Lung (tissue), 12 donors: ENCODE data around the gene CNTNAP2. TPM values are rescaled to one million over a fixed set of nuclear protein-coding genes. Genes with fewer than 3 reads are reported as not detected.

Source experiments
- ATAC-seq: fragments of 200-7000 bp; cut with Tn5 transposase; one replicate; pipeline ENCODE4 v1.9.1; 2020; ENCODE audit warnings: moderate number of reproducible peaks; ENCODE audit not compliant: insufficient read depth, low FRiP score
- DNase-seq, 3 donors: peaks; one replicate each; pipeline ENCODE4 v3.0.0-alpha.2; 2013 to 2017
- H3K27ac ChIP-seq, 2 donors: one replicate each; pipeline ENCODE4 v1.5.1; 2013; ENCODE audit warnings: mild to moderate bottlenecking in 2 of 2, moderate library complexity in 2 of 2, control low read depth in 1 of 2, inconsistent platforms in 1 of 2, low read depth in 1 of 2, low read length in 1 of 2
- H3K27me3 ChIP-seq, 3 donors: one replicate each; pipeline ENCODE4 v1.5.1; 2013; ENCODE audit warnings: low read length in 2 of 3; ENCODE audit not compliant: control insufficient read depth in 3 of 3, insufficient read depth in 3 of 3
- H3K36me3 ChIP-seq, 4 donors: one replicate each; pipeline ENCODE4 v1.5.1; 2013; ENCODE audit warnings: low read length in 4 of 4, mild to moderate bottlenecking in 1 of 4, moderate library complexity in 1 of 4; ENCODE audit not compliant: control insufficient read depth in 4 of 4, insufficient read depth in 4 of 4
- H3K4me1 ChIP-seq, 5 donors: one replicate each; pipeline ENCODE4 v1.5.1; 2013; ENCODE audit warnings: low read length in 5 of 5, mild to moderate bottlenecking in 2 of 5, moderate library complexity in 1 of 5; ENCODE audit not compliant: control insufficient read depth in 5 of 5, insufficient read depth in 5 of 5
- H3K4me3 ChIP-seq: one replicate; pipeline ENCODE4 v1.5.1; 2013; ENCODE audit warnings: mild to moderate bottlenecking, control low read depth, moderate library complexity
- H3K9ac ChIP-seq, 2 donors: one replicate each; pipeline ENCODE4 v1.5.1; 2013; ENCODE audit warnings: low read length in 2 of 2, control low read depth in 1 of 2; ENCODE audit not compliant: insufficient read depth in 1 of 2
- H3K9me3 ChIP-seq, 4 donors: one replicate each; pipeline ENCODE4 v1.5.1; 2013; ENCODE audit warnings: low read length in 3 of 4, mild to moderate bottlenecking in 1 of 4, moderate library complexity in 1 of 4; ENCODE audit not compliant: control insufficient read depth in 4 of 4, insufficient read depth in 3 of 4
- WGBS, 2 donors: extraction: QIAGEN DNeasy Blood & Tissue Kit; methylation state at CpG; one replicate each; pipeline ENCODE4 v1.1.7; 2013; 5-methylcytosine and 5-hydroxymethylcytosine counted together
- polyA plus RNA-seq, 2 donors: library from polyadenylated mRNA; stranded (reverse); fragments of 200-250 nt; gene quantifications; one replicate each; pipeline ENCODE4 v1.2.1, GENCODE V29; 2013
- total RNA-seq, 2 donors: library from RNA; depleted of rRNA in 1 of 2; stranded (reverse); fragments of >200 nt in 1 of 2; gene quantifications; one replicate each; pipeline ENCODE4 v1.2.1, GENCODE V29; 2014 to 2021
- TF ChIP-seq, protein P1 (sequence below): IDR thresholded peaks from 2 replicates; pipeline ENCODE4 v1.5.1; 2012; ENCODE audit warnings: mild to moderate bottlenecking; ENCODE audit errors: control extremely low read depth, extremely low read depth
- donor health status: control.
- donor health status: control.
- donor health status: Bipolar disorder and iron deficiency.
- donor health status: healthy.
- donor health status: DM: yes; HTN: yes; CAD: no.

Gene CNTNAP2
- total and polyA plus RNA-seq, 4 donors, result 0.18 to 45.3 (median 0.52) TPM

DNA sequence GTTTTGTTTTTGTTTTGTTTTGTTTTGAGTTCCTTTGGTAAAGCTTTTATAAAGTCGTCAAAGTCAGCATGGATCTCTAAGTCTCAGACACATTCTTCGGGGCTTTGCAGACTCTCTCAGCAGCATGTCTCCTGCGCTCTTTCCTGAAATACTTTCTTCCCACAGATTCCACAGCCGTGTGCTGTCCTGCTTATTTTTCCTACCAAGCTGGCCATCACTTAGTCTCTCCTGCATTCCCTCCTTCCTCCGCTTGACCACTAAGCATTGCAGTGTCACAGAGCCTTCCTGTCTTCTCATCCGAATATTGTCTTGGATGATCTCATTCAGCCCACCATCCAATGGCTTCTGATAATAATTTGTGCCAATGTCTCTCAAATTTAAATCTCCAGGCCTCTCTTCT is 2039.6 kb downstream of the CNTNAP2 start:
- 86 to 87% methylated on average over 6 of the region's 6 CpGs for WGBS, 2 donors
- H3K4me1 ChIP-seq, result peaks cover 0 to 22% (median 3%) of the 10 kb centered on the region in 5 donors
- peaks cover 0 to 2% (median 0%) of the 10 kb centered on the region in 4 donors for H3K9me3 ChIP-seq
- H3K27me3 ChIP-seq, result no peaks in the 10 kb centered on the region
- no peak overlapping the region for H3K27ac ChIP-seq
- H3K4me3 ChIP-seq, result no peak overlapping the region
- TF ChIP-seq, protein P1, sequence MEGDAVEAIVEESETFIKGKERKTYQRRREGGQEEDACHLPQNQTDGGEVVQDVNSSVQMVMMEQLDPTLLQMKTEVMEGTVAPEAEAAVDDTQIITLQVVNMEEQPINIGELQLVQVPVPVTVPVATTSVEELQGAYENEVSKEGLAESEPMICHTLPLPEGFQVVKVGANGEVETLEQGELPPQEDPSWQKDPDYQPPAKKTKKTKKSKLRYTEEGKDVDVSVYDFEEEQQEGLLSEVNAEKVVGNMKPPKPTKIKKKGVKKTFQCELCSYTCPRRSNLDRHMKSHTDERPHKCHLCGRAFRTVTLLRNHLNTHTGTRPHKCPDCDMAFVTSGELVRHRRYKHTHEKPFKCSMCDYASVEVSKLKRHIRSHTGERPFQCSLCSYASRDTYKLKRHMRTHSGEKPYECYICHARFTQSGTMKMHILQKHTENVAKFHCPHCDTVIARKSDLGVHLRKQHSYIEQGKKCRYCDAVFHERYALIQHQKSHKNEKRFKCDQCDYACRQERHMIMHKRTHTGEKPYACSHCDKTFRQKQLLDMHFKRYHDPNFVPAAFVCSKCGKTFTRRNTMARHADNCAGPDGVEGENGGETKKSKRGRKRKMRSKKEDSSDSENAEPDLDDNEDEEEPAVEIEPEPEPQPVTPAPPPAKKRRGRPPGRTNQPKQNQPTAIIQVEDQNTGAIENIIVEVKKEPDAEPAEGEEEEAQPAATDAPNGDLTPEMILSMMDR, result no peak
- H3K36me3 ChIP-seq, result no peaks in the 10 kb centered on the region
- H3K9ac ChIP-seq, result no peak overlapping the region
- DNase-seq (no peak), ATAC-seq (no peak)

DNA sequence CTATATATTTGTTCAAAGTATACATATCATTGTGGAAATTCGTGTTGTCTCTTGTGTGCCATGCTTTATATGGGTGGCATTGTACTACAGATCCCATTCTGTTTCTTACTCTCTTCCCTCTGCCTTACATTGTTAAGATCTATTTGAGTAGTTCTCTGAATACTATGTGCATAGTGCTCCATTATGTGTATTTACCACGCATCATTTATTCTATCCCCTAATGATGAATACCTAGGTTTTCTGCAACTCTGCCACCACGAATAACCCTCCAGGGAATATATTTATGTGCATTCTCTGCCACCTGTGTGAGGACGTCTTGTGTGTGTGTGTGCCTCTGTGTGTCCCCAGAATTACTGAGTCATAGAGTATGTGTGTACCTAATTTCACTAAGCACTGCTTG is 2042.7 kb downstream of the CNTNAP2 start:
- Histone ChIP-seq H3K9ac (no peak overlapping the region), H3K9me3 (no peaks in the 10 kb centered on the region), H3K4me3 (no peak overlapping the region), H3K27ac (no peak overlapping the region), H3K4me1 (peaks cover 0 to 10% (median 0%) of the 10 kb centered on the region in 5 donors), H3K27me3 (no peaks in the 10 kb centered on the region), H3K36me3 (no peaks in the 10 kb centered on the region)
- ATAC-seq (no peak), DNase-seq (no peak)
- 81 to 88% methylated on average over 4 of the region's 4 CpGs for WGBS, 2 donors
- TF ChIP-seq, protein P1, result no peak

DNA sequence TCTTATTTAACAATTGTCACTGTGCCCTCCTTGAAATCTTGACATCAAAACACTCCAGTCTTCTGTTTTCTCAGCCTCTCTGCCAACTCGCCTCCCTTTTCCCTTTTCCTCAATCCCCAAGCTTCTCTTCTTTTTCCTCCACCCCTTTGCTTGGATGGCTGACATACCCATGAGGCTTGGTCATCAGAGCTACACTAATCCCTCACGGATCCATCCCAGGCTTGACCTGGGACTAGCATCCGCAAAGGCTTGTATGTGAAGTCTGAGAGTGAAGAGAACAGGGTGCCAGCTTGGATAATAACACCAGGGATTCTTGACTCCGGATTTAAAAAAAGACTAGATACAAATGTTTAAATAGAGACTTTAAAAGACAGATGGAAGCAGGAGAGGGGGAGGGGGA is 2045.2 kb downstream of the CNTNAP2 start:
- TF ChIP-seq, protein P1, result no peak
- no peak overlapping the region for H3K27ac ChIP-seq
- no peak for ATAC-seq
- no peak overlapping the region for H3K9ac ChIP-seq
- H3K27me3 ChIP-seq, result no peaks in the 10 kb centered on the region
- DNase-seq, result no peak
- H3K36me3 ChIP-seq, result no peaks in the 10 kb centered on the region
- no peaks in the 10 kb centered on the region for H3K9me3 ChIP-seq
- H3K4me1 ChIP-seq, result no peaks in the 10 kb centered on the region
- WGBS, 2 donors, result 86 to 94% methylated on average over 4 of the region's 4 CpGs
- H3K4me3 ChIP-seq, result no peak overlapping the region

DNA sequence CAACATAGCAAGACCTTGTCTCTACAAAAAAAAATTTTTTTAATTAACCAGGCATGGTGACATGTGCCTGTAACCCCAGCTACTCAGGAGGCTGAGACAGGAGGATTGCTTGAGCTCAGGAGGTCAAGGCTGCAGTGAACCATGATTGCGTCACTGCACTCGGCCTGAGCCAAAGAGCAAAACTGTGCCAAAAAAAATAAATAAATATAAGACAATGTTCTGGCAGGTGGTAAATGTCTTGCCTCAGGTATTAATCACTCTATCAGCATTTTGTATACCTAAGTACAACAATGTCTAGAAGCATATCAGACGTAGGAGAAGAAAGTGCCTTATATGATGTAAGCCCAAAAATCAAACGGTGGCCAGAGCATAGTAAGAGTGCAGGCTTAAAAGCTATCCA is 2046.2 kb downstream of the CNTNAP2 start:
- ATAC-seq, result no peak
- no peak for DNase-seq
- no peaks in the 10 kb centered on the region for H3K9me3 ChIP-seq
- no peaks in the 10 kb centered on the region for H3K4me1 ChIP-seq
- no peak overlapping the region for H3K27ac ChIP-seq
- H3K36me3 ChIP-seq, result no peaks in the 10 kb centered on the region
- H3K9ac ChIP-seq, result no peak overlapping the region
- TF ChIP-seq, protein P1, result no peak
- H3K4me3 ChIP-seq, result no peak overlapping the region
- H3K27me3 ChIP-seq, result no peaks in the 10 kb centered on the region
- WGBS, 2 donors, result 55 to 77% methylated on average over 4 of the region's 4 CpGs
